NCI-H2196 (cell line): ENCODE data around the gene OR2AE1.
"Not testable (repeated sequence)": the region's sequence is repeated elsewhere in the genome, so short reads cannot be mapped to it uniquely, and the experiment has no call there.

Experiments used
- DNase-seq: peaks from one replicate; lab custom pipeline; 2025; ENCODE audit not compliant: unreplicated experiment; lab: John Stamatoyannopoulos, UW

OR2AE1 gene, protein sequence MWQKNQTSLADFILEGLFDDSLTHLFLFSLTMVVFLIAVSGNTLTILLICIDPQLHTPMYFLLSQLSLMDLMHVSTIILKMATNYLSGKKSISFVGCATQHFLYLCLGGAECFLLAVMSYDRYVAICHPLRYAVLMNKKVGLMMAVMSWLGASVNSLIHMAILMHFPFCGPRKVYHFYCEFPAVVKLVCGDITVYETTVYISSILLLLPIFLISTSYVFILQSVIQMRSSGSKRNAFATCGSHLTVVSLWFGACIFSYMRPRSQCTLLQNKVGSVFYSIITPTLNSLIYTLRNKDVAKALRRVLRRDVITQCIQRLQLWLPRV

DNA sequence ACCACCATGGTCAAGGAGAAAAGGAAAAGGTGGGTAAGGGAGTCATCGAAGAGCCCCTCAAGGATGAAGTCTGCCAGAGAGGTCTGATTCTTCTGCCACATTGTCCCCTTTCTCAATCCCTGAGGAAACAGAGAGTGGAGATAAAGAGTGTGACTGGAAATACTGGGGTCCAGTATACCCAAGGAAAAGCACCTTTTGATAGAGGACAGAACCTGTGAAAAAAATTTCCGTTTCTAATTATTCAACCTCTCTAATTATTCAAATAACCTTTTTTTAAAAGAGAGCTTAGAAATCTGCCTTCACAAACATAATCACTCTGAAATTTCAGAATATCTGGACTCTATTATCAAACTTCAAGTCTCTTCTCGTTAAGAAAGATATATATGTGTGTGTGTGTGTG, at the start of gene OR2AE1:
Gene OR2AE1, minus strand, starts transcription at position 101 of the 400 bp plus-strand sequence. Its CDS starts 0 bp downstream, at position 101.
- DNase-seq = no peak

DNA sequence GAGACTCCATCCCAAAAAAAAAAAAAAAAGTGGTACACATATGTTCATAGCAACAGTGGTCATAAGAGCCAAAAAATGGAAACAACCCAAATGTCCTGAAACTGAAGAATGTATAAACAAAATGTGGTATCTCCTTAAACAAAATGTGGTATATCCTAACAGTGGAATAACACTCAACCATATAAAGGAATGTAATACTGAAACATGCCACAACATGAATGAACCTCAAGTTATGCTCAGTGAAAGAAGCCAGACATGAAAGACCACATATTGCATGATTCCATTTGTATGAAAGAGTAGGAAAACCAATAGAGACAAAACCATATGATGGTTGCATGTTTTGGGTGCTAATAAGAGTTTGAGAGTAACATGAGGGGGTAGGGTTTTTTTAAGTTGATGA, 49.5 kb upstream of the OR2AE1 start:
- DNase-seq = no peak

DNA sequence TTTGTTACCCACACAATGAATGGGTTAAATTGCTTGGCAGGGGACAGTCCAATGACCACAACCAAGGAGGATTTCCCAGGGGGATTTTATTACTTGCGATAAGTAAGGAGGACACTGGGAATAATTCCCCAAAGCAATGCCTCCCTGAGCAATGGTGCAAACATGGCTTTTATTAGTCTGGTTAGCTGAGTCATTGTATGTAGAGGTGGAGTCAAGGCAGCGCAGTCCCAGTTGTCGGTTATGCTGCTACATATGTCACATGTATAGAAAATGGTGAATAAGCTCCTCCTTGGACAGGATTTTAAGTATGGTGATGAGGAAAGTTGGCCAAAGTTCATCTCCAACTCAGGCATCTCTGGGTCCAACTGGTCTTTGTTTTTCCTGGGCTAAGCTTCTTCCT, 46.4 kb upstream of the OR2AE1 start:
- DNase-seq = no peak

DNA sequence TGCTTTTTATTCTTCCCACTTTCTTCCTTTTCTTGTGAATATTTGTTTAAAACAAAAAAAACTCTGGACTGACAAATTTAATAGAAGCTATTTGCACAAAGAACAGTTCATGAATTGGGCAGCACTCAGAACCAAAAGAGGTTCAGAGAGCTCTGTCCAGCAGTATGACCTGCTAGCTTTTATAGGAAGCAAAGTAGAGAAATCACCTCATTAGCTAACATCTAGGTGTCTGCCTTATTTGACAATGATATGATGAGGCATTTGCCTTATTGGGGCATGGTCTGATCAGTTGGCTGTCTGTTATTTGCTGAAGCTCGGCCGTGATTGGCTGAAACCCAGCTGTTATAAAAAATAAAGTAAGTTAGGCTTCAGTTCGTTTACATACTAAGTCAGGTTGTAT, 43.3 kb upstream of the OR2AE1 start:
- no peak for DNase-seq

DNA sequence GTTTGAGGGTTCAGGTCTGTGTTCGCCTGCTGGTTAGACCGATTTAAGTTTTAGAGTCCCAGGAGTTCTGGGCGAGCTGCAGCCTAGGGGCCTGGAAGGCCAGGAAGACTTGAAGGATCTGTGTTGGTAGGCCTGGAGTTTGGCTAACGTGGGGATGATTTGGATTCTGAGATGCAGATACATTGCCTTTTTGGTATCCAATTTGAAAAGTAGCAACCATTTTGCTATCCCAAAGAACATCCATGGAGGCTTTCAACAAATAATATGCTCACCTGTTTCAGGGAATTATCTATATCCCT, 42.9 kb upstream of the OR2AE1 start:
- DNase-seq = no peak

DNA sequence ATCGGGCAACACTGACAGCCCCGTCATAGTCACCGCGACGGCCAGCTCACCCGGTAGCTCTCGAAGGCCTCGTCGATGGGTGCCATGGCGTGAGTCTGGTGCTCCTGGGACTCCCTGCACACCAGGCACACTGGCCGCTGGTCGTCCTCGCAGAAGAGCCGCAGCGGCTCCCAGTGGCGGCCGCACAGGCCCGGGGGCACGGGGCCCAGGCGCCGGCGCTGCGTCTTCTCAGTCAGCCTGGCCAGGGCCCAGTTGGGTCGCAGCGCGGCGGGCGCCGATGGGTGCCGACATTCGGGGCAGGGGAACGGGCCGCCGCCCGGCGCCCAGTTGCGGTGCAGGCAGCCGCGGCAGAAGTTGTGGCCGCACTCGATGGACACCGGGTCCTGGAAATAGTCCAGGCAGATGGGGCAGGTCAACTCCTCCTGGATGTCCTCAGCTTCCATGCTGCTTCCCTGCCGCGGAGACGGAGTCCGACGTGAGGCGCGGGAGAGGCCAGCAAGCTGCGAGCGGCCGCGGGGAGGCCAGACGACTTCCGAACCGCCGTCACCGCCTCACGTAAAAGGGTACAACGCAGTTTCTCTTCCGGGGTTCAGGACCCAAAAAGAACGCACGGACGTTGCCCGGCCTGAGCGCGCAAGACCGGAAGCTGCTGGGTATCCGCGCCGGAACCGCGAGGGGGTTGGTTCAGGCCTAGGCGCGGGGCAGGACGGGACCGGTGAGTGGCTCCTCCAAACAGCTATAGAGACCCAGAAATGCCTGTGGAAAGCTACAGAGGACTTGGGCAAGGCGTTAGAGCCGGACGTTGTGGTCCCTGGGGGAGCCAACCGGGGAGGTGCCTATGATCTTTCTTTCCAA, 42.4 kb upstream of the OR2AE1 start, which contains the start of gene TRIM4:
Gene TRIM4, minus strand, starts transcription at position 572 of the 855 bp plus-strand sequence. Its CDS starts 129 bp downstream, at position 443.
- DNase-seq = peak; percentile 87

DNA sequence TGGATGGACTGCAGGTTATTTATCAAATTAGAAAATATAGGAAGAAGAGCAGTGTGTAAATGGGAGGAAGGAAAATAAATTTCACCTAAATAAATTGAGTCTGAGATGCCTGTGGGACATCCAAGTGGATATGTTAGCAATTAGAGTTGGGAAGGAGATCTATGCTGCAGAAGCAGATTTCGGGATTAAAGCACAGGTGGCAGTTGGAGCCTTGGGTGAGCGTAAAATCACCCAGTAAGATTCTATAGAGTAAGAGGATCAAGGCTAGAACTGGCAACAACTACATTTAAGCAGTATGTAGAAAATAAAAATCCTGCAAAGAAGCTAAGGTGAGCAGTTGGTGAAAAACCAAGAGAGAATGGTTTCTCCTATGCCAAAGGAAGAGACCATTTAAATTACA, 34.1 kb upstream of the OR2AE1 start:
- no peak for DNase-seq

DNA sequence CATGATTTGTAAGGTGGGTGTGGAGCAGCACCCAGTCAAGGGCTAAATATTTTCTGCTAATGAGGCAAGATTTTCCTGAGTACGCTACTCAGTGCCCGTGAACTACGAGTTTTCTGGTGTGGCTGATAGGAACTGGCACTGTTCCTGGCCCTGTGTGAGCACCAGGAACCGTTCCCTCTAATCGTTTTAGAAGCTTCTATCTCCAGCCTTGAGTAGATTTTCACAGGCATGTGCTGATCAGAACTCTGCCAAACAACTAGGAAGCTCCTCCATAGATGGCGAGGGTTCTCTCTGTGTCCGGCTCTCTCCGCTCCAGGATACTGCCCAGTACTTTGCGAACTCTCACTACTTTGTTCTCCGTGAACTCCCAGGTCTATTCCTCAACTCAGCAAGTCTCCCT, 24.7 kb upstream of the OR2AE1 start:
- DNase-seq = no peak

DNA sequence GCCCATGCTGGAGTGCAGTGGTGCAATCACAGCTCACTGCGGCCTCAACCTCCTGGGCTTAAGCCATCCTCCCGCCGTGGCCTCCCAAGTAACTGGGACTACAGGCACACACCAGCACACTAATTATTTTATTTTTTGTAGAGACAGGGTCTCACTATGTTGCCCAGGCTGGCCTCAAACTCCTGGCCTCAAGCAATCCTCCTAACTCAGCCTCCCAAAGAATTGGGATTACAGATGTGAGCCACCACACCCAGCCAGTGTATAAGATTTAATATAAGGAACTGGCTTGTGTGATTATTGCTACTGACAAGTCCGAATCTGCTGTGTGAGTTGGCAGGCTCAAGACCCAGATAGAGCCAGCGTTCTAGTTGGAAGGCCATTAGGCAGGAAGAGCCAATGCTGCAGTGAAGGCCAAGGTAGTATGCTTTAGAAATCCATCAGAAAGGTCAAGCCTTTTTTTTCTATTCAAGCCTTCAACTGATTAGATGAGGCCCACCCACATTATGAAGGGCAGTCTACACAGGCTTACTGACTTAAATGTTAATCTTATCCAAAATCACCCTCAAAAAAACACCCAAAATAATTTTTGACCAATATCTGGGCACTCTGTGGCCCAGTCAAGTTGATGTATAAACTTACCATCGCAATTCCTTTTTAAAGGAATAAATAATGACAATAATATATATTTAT, 23.1 kb upstream of the OR2AE1 start:
- no peak for DNase-seq

DNA sequence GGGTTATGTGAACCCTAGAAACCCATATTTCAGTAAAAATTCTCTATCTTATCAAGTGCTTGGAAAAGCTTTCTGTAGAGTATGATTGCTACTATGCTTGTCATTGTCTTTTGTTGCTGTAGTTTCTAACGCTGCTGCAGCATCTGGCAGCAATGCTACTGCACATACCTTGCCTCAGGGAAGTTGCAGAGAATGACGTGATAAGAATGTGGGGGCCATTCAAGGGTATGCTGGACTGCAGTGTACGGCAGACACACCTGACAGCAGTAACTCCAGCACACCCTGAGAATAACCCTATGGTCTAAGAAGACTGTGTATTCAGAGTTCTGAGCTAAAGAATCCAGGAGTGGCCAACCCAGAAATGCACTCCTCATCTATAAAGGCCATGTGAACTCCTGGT, 22.0 kb upstream of the OR2AE1 start:
- DNase-seq = no peak

DNA sequence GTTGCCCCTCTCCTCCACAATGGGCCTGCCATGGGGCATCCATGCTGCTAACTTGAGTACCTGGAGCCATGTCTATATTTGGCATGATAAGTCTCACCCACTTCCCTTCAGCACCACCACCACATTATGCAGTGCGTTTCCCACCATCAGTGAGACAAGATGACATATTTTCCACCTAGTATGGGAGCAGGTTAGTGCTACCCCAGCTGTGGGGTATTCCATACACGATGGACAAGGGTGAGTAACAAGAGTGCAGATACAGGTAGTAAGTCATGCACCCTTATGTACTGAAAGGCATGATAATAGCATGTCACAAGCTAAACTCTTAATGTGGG, 21.2 kb upstream of the OR2AE1 start:
- DNase-seq = no peak

DNA sequence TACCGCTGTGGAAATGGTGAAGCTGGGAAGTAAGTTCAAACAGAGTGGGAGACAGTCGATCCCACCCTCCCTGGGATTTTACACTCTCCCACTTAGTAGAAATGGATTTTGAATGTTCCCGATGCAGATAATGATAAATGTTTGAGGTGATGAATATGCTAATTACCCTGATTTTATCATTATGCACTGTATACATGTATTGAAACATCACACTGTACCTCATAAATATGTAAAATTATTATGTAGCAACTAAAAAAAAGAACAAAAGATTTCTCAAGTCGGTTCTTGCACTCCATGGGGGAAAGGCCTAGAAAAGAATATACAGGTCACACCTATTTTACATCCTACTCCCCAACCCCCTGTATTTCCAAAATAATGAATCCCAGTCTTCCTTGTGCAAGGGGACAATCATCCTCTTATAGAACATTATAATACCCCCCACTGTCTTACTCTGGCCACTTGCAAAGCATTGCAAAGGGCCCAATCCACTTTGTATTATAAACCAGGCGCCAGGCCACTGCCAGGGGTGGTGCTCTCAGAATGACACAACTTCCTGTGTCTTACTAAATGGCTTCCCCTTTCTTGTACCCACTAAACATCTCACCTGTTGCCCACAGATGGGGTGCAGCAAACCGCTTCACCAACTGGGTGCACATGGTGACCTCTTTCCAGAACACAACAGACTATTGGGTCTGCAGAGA, 20.6 kb upstream of the OR2AE1 start:
- DNase-seq = no peak

DNA sequence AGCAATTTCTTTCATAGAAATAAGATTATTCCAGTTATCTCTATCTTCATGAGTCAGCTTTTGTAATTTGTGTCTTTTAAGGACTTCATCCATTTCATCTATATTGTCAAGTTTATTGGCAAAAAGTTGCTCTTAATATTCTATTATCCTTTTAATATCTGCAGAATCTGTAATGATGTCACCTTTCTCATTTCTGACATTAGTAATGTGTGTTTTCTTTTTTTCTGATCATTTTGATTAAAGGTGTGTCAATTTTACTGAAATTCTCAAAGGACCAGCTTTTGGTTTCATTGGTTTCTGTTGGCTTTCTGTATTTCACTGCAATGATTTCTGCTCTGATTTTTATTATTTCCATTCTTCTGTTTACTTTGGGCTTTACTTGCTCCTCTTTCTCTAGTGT, 17.9 kb upstream of the OR2AE1 start:
- DNase-seq = no peak

DNA sequence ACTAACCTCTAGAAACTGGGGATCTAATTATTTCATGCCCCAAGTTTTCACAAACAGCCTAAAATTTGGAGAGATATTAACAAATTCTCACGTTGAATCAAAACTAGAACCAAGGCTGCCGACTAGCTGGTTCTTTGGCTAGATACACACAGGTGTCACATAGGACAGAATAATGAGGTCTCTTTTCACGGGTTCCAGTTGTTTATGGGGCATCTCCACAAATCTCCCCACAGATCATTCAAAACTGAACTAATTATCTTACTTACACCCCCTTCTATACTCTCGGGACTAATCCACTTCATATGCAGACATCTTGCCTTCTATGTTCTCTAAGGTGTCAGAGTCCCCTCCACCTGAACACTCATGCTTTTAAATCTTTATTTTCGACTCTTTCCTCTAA, 16.4 kb upstream of the OR2AE1 start:
- no peak for DNase-seq

DNA sequence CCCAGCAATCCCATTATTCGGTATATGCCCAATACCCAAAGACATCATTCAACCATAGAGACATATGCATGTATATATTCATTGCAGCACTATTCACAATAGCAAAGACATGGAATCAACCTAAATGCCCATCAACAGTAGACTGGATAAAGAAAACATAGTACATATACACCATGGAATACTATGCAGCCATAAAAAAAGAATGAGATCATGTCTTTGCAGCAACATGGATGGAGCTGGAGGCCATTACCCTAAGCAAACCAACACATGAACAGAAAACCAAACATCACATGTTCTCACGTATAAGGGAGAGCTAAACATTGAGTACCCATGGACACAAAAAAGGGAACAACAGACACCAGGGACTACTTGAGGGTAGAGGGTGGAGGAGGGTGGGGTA, 13.5 kb upstream of the OR2AE1 start:
- not testable (repeated sequence) for DNase-seq

DNA sequence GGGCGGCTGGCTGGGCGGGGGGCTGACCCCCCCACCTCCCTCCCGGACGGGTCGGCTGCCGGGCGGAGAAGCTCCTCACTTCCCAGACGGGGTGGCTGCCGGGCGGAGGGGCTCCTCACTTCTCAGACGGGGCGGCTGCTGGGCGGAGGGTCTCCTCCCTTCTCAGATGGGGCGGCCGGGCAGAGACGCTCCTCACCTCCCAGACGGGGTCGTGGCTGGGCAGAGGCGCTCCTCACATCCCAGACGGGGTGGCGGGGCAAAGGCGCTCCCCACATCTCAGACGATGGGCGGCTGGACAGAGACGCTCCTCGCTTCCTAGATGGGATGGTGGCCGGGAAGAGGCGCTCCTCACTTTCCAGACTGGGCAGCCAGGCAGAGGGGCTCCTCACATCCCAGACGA, 11.5 kb upstream of the OR2AE1 start:
- not testable (repeated sequence) for DNase-seq

DNA sequence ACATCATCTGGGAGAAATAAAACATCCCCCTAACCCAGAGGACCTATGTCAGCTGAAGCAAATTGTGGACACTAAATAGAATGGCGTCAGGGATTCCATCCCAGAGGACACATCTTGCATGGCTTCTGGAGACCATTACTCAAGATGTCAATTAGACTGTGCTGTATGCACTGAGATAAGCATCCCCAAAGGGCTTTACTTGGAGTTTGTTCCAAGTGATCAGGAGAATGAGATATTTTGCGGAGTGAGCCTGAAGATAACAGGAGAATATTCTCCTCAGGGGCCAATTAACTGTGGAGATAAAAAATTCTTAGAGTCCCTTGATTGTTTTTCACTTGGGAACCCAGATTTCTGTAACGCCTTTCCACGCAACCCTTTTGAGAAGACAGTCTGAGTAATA, 4.5 kb upstream of the OR2AE1 start:
- DNase-seq = no peak

DNA sequence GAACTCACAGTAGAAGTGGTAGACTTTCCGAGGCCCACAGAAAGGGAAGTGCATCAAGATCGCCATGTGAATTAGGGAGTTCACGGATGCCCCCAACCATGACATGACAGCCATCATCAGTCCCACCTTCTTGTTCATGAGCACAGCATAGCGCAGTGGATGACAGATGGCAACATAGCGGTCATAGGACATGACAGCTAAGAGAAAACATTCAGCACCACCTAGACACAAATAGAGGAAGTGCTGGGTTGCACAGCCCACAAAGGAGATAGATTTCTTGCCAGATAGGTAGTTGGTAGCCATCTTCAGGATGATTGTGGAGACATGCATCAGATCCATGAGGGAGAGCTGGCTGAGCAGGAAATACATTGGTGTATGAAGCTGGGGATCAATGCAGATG, 342 bp downstream of the OR2AE1 start:
- no peak for DNase-seq

DNA sequence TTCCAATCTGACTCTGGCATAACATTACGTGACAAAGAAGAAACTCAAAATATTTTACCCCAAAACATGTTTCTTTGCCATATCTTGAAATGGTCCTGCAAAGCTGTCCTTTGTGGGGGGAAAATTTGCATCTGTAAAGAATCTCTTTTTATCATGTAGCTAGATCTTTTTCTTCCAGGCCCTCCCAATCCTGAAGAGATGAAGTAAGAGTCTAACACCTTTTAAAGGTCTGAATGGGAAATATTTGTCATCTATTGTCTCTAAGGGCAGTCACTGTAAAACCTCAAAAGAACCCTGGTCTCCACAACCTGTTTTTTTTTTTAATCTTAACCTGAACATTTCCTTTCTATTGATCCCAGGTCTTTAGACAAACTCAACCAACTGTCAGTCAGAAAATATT, 8.6 kb downstream of the OR2AE1 start:
- DNase-seq = no peak

DNA sequence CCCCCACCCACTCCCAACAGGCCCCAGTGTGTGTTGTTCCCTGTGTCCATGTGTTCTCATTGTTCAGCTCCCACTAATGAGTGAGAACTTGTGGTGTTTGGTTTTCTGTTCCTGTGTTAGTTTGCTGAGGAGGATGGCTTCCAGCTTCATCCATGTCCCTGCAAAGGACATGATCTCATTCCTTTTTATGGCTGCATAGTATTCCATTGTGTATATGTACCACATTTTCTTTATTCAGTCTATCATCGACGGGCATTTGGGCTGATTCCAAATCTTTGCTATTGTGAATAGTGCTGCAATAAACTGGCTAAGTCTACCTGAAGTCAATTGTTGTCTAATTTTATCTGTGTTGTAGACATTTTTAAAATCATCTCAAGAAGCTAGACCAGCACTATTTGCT, 9.4 kb downstream of the OR2AE1 start:
- DNase-seq = not testable (repeated sequence)

DNA sequence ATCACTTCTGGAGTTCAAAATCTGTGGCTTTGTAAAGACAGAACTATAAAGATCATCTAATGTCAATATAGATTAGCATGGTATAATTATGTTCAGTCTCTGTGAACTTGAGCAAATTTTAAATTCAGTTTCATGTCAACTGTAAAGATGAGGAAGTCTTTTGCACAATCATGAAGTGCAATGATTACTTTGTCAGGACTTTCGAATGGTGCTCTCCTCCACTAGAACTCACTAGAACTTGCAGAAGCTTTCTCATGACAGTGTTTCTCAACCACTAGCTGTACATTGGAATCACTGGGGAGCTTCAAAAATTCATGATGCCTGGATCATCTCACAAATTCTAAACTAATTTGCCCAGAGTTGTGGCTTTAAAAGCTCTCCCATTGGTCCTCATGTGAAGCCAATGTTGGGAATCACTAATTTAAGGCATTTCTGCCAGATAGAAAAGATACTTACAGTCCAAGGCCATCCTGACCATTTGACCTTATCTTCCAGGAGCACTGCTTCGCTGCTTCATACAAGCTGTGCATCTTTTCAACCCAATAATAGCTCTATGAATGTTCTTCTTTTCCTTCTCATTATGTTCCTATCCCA, 12.9 kb downstream of the OR2AE1 start:
- no peak for DNase-seq
